MM.1S (cell line): Measurements from ENCODE around the gene CLSTN1.
A peak's percentile ranks its signal among the peaks of the same experiment; 100 is the strongest.

Experiments used
- DNase-seq: peaks from one replicate; pipeline ENCODE4 v3.0.0-alpha.2; 2015
- H2AFZ ChIP-seq: fragments of 300-600 bp; sonication (generic); 2 replicates; pipeline ENCODE4 v1.6.0; 2016; ENCODE audit warnings: antibody characterized with exemption, low read length
- H3F3A ChIP-seq: fragments of 300-600 bp; sonication (generic); 2 replicates; pipeline ENCODE4 v1.6.1; 2016; ENCODE audit warnings: mild to moderate bottlenecking, antibody characterized with exemption, low read length, moderate library complexity, mixed read lengths; ENCODE audit not compliant: insufficient read depth
- H3K27ac ChIP-seq: fragments of 300-600 bp; sonication (generic); 2 replicates; pipeline ENCODE4 v1.5.1; 2016; ENCODE audit warnings: mild to moderate bottlenecking, low read length
- H3K27me3 ChIP-seq: fragments of 300-600 bp; sonication (generic); replicated peaks from 2 replicates; pipeline ENCODE4 v1.6.0; 2016; ENCODE audit warnings: low read length; ENCODE audit not compliant: insufficient read depth
- H3K36me3 ChIP-seq: fragments of 300-600 bp; sonication (generic); replicated peaks from 2 replicates; pipeline ENCODE4 v1.6.1; 2016; ENCODE audit warnings: mild to moderate bottlenecking, low read length, mixed read lengths; ENCODE audit not compliant: insufficient read depth
- H3K4me1 ChIP-seq: fragments of 300-600 bp; sonication (generic); 2 replicates; pipeline ENCODE4 v1.6.1; 2016; ENCODE audit warnings: low read length, mixed read lengths
- H3K4me2 ChIP-seq: fragments of 300-600 bp; sonication (generic); 2 replicates; pipeline ENCODE4 v1.6.0; 2016; ENCODE audit warnings: low read depth, low read length
- H3K4me3 ChIP-seq: fragments of 300-600 bp; sonication (generic); 2 replicates; pipeline ENCODE4 v1.5.1; 2016; ENCODE audit warnings: low read length, mixed read lengths
- H3K79me2 ChIP-seq: fragments of 300-600 bp; sonication (generic); 2 replicates; pipeline ENCODE4 v1.6.1; 2016; ENCODE audit warnings: mixed run types, low read length, mixed read lengths
- H3K9ac ChIP-seq: fragments of 300-600 bp; sonication (generic); 2 replicates; pipeline ENCODE4 v1.6.1; 2016; ENCODE audit warnings: low read length, mixed read lengths
- H3K9me2 ChIP-seq: fragments of 300-600 bp; sonication (generic); replicated peaks from 2 replicates; pipeline ENCODE4 v1.6.1; 2016; ENCODE audit warnings: mild to moderate bottlenecking, low read length, mixed read lengths; ENCODE audit not compliant: insufficient read depth
- H3K9me3 ChIP-seq: fragments of 300-600 bp; sonication (generic); replicated peaks from 2 replicates; pipeline ENCODE4 v1.6.1; 2016; ENCODE audit warnings: mild to moderate bottlenecking, low read length, mixed read lengths; ENCODE audit not compliant: insufficient read depth
- H4K20me1 ChIP-seq: fragments of 300-600 bp; sonication (generic); 2 replicates; pipeline ENCODE4 v1.6.1; 2016; ENCODE audit warnings: mild to moderate bottlenecking, low read length, moderate library complexity, mixed read lengths; ENCODE audit not compliant: insufficient read depth
- EZH2 ChIP-seq: fragments of 300-600 bp; sonication (generic); optimal IDR thresholded peaks from 2 replicates; pipeline ENCODE3; 2017; ENCODE audit warnings: low read depth, mild to moderate bottlenecking, antibody characterized with exemption, low read length, mixed read lengths
- EZH2phosphoT487 ChIP-seq: fragments of 300-600 bp; sonication (generic); IDR thresholded peaks from 2 replicates; pipeline ENCODE4 v1.6.1; 2018; ENCODE audit warnings: antibody characterized with exemption, low read length
- TF ChIP-seq, protein P1 (sequence below): fragments of 300-600 bp; sonication (generic); IDR thresholded peaks from 2 replicates; pipeline ENCODE4 v1.5.1; 2016; ENCODE audit warnings: antibody characterized with exemption, low read length, mixed read lengths

The CLSTN1 gene

DNA sequence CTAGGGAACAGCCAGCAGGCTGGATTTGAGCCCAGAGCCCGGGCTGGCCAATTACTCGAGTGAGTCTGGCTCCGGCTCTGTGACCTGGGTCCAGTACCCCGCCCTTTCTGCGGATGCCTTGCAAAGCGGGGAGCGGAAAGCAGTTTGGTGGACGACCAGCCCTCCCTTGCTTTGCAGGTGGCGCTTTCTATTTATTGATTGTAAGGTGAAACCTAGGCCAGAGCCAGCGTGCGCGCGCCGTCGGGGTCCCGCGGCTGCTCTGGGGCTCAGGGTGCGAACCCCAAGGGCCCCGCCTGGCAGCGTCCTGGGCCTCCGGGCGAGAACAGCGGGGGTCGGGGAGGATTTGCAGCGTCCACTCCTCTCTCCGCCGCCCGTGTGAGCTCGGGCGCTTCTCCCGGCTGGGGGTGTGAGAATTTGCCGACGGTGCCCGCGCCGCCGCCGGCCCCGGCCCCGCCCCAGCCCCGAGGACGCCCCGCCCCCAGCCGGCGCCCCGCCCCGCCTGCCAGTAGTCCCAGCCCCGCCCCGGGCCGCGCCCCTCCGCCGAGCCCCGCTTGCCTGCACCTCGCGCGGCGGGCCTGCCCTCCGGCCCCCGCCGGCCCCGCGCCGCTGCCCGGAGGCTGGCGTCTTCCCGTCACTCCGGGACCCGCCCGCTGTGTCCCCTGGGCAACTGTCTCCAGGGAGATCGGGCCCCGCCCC lies 134.6 kb downstream of the CLSTN1 start:
- Histone ChIP-seq H2AFZ (peak overlapping the region; percentile 76), H3K27ac (no peak overlapping the region), H3K36me3 (no peaks in the 10 kb centered on the region), H3K9me3 (no peaks in the 10 kb centered on the region), H3K79me2 (no peaks in the 10 kb centered on the region), H3K4me1 (peaks cover 3% of the 10 kb centered on the region; the same call in 1 of the 2 replicates), H3K4me2 (peak overlapping the region; percentile 92), H4K20me1 (no peaks in the 10 kb centered on the region), H3K27me3 (peaks cover 80% of the 10 kb centered on the region), H3F3A (peaks cover 9% of the 10 kb centered on the region), H3K9me2 (no peaks in the 10 kb centered on the region), H3K9ac (peak overlapping the region; percentile 21; the same call in 1 of the 2 replicates), H3K4me3 (peak overlapping the region; percentile 67)
- peak; percentile 61 for DNase-seq
- TF ChIP-seq, protein P1, sequence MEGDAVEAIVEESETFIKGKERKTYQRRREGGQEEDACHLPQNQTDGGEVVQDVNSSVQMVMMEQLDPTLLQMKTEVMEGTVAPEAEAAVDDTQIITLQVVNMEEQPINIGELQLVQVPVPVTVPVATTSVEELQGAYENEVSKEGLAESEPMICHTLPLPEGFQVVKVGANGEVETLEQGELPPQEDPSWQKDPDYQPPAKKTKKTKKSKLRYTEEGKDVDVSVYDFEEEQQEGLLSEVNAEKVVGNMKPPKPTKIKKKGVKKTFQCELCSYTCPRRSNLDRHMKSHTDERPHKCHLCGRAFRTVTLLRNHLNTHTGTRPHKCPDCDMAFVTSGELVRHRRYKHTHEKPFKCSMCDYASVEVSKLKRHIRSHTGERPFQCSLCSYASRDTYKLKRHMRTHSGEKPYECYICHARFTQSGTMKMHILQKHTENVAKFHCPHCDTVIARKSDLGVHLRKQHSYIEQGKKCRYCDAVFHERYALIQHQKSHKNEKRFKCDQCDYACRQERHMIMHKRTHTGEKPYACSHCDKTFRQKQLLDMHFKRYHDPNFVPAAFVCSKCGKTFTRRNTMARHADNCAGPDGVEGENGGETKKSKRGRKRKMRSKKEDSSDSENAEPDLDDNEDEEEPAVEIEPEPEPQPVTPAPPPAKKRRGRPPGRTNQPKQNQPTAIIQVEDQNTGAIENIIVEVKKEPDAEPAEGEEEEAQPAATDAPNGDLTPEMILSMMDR = no peak
- TF ChIP-seq EZH2phosphoT487 = no peak
- no peak for TF ChIP-seq EZH2

DNA sequence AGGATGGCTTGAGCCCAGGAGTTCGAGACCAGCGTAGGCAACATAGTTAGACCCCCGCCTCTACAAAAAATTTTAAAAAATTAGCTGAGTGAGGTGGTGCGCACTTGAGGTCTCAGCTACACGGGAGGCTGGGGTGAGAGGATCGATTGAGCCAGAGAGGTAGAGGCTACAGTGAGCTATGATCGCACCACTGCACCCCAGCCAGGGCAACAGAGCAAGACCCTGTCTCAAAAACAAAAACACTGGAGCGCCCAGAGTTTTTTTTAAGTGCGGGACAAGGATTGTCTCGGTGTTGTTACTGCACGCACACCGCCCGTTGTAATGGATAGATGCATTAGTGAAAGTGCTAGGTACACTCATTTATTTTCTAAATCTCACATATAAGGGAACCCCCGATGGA lies 135.2 kb downstream of the CLSTN1 start:
- H3K36me3 ChIP-seq = no peaks in the 10 kb centered on the region
- H3K9me3 ChIP-seq = no peaks in the 10 kb centered on the region
- peak overlapping the region; percentile 67 for H3K4me3 ChIP-seq
- peak overlapping the region; percentile 76 for H2AFZ ChIP-seq
- peaks cover 3% of the 10 kb centered on the region; the same call in 1 of the 2 replicates for H3K4me1 ChIP-seq
- peaks cover 9% of the 10 kb centered on the region for H3F3A ChIP-seq
- no peak overlapping the region for H3K27ac ChIP-seq
- H3K9me2 ChIP-seq = no peaks in the 10 kb centered on the region
- peak overlapping the region; percentile 92 for H3K4me2 ChIP-seq
- no peaks in the 10 kb centered on the region for H4K20me1 ChIP-seq
- TF ChIP-seq EZH2 = no peak
- TF ChIP-seq EZH2phosphoT487 = no peak
- TF ChIP-seq, protein P1 = no peak
- H3K79me2 ChIP-seq = no peaks in the 10 kb centered on the region
- H3K27me3 ChIP-seq = peaks cover 82% of the 10 kb centered on the region
- peak overlapping the region; percentile 21; the same call in 1 of the 2 replicates for H3K9ac ChIP-seq
- no peak for DNase-seq

DNA sequence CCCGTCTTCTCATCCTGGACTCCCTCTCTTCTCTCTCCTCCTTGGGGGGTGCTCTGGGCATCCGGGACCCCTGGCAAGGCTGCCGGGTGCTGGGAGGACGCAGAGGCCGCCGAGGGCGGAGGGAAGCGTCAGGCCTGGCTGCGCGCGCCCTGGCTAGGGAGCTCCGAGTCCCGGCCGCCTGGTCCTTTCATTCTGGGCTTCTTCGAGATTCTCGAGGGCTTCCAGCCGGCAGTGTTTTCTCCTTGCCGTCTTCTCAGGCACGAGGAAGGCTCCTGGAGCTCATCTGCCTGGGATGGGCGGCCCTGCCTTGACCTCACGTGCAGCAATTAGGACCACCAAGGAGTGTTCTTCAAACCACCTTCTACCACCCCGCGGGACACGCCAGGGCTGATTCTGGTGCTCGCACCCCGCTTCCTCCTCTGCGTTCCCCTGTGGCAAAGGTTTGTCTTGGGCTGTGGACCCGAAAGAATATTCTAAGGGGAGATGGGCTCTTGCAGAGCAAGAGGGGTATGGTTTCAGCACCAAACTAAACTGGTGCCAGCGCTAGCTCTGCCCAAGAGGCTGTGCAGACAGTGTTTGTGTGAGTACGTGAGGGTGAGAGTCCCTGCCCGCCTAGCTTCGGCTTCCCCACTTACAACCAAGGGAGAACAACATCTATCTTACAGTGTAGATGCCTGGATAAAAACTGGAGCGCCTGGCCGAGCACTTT lies 135.7 kb downstream of the CLSTN1 start:
- H3K4me3 ChIP-seq = peak overlapping the region; percentile 67
- H3K79me2 ChIP-seq = no peaks in the 10 kb centered on the region
- peaks cover 3% of the 10 kb centered on the region; the same call in 1 of the 2 replicates for H3K4me1 ChIP-seq
- no peaks in the 10 kb centered on the region for H3K9me2 ChIP-seq
- H3K9ac ChIP-seq = no peak overlapping the region
- TF ChIP-seq EZH2 (no peak), EZH2phosphoT487 (no peak)
- TF ChIP-seq, protein P1 = no peak
- peak overlapping the region; percentile 92 for H3K4me2 ChIP-seq
- H3K36me3 ChIP-seq = no peaks in the 10 kb centered on the region
- peaks cover 9% of the 10 kb centered on the region for H3F3A ChIP-seq
- peak; percentile 8 for DNase-seq
- H3K9me3 ChIP-seq = no peaks in the 10 kb centered on the region
- H2AFZ ChIP-seq = peak overlapping the region; percentile 72
- H4K20me1 ChIP-seq = no peaks in the 10 kb centered on the region
- no peak overlapping the region for H3K27ac ChIP-seq
- peaks cover 82% of the 10 kb centered on the region for H3K27me3 ChIP-seq
